ENCODE measurements around the gene GABRR2.

GABRR2 gene

DNA sequence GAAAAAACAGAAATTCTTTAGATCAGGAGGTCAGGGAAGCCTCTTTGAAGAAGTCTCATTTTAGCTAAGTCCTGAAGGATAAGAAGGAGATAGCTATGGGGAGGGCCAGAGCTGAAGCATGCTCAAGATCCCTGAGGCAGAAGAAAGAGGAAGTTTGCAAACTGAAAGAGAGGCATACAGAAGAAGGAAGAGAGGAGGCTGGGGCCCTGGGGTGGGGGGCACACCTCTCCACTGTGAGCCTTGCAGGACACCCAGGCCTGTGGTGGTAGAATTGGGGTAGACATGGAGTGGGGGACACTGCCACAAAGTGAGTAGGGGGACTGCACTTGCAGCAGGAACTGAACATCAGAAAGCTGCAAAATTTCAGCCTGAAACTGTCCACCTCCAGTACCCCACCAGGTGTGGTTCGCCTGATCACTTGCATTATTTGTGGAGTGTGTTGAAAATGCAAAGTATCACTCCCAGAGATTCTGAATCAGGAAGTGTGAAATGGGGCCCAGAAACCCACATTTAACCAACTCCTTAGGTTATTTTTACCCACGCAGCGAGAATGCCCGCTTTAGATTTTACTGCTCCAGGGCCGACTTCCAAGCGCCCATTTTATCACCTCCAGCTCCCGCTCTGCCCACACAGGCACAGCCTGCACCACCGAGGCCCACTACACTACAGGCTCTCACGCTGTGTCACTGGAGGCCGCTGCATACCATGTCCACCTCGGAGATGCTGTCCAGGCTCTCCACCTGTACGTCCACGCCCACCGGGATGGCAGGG, 44.0 kb downstream of the GABRR2 start:
- in situ Hi-C loops (cut with HindIII; ENCODE audit: low pct_ligation_motif_present, low pct_unique_long_range_greater_than_20kb, low sequenced_read_pairs) = no loop called here
- no peak for DNase-seq

DNA sequence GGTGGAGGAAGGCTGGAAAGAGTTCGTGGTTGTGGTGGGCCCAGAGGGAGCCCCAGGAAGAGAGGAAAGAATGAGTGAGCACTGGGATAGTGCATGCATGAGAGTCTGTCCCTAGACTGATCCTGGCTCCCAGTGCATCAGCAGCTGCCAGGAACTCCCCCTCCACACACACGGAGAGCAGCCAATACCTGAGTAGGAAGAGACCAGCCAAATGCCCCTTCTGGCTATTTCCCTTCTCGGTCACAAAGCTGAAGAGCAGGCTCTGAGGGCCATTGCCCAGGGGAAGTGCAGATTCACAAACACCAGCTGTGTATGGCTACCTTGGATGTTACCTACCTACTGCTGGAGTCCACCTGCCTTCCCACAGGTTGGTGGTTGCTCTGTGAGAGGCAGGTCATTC, 45.1 kb downstream of the GABRR2 start:
- in situ Hi-C loops (cut with HindIII; ENCODE audit: low pct_ligation_motif_present, low pct_unique_long_range_greater_than_20kb, low sequenced_read_pairs) = no loop called here
- DNase-seq = no peak

DNA sequence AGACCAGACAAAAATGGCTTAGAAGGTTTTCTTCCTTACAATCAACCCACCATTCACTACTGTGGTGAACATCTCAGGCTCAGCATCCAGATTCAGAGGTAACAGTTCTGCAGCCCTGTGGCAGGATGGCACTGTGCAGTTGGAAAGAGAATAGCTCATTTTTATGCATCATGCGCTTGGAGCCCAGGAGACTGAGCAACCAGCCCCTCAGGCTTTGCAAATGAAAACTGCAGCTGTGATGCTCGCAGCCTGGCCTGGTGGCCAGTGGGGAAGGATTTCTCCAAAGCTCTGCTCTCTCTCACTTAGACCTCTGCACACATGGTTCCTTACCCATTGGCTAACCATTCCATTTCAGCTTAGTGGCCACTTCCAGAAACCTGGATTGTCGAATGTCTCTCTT, 45.8 kb downstream of the GABRR2 start:
- DNase-seq = no peak
- in situ Hi-C loops (cut with HindIII; ENCODE audit: low pct_ligation_motif_present, low pct_unique_long_range_greater_than_20kb, low sequenced_read_pairs) = no loop called here

DNA sequence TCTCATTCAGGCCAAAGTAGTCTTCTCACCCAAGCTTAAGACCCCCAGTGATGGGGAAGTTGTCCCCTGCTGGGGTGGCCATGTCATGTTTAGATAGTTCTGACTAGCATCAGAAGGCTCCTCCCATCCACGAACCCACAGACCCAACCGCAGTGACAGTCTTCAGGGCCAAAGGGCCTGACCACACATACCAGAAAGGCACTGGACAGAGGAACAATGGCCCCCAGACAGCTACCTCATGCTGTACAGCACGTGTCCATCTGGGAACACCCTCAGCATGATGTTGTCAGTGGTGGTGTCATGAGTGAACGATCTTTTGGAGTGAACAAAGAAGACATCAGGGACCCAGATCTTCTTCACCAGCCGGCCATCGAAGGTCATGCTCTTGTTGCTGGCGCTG, 46.3 kb downstream of the GABRR2 start:
- peak; percentile 89 for DNase-seq
- in situ Hi-C loops (cut with HindIII; ENCODE audit: low pct_ligation_motif_present, low pct_unique_long_range_greater_than_20kb, low sequenced_read_pairs) = no loop called here

DNA sequence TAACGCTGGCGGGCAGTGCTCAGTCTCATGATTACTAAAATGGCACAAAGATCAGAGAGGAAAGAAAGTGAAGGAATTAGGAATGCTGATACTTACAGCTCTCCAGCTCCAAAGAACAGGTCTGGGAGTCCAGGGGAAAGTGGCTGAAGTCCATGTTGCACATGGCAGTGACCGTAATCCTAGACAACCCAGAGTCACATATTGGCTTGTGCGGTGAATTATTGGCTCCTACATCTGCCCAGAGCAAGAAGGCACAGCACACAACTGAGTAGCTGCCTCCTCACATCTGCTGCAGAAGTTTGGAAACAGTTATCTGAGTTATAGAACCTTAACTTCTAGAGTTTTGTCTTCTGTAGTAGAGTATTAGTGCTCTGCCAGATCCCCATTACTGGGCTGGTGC, 47.2 kb downstream of the GABRR2 start:
- DNase-seq = no peak
- in situ Hi-C loops (cut with HindIII; ENCODE audit: low pct_ligation_motif_present, low pct_unique_long_range_greater_than_20kb, low sequenced_read_pairs) = no loop called here

DNA sequence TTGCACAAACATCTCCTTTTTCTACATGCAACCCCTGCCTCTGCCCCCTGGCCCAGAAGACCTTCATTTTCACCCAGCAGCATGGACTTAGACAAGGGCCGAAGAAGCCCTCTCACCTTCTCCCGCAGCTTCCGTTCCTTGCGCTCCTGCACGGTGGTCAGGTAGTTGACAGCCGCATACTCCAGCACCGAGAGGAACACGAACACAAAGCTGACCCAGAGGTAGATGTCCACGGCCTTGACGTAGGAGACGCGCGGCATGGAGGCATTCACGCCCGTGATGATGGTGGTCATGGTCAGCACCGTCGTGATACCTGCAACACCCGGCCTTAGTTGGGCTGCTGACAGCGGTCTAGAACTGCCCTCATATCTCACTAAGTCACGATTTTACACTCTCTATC, 50.8 kb downstream of the GABRR2 start:
- in situ Hi-C loops (cut with HindIII; ENCODE audit: low pct_ligation_motif_present, low pct_unique_long_range_greater_than_20kb, low sequenced_read_pairs) = no loop called here
- DNase-seq = no peak

DNA sequence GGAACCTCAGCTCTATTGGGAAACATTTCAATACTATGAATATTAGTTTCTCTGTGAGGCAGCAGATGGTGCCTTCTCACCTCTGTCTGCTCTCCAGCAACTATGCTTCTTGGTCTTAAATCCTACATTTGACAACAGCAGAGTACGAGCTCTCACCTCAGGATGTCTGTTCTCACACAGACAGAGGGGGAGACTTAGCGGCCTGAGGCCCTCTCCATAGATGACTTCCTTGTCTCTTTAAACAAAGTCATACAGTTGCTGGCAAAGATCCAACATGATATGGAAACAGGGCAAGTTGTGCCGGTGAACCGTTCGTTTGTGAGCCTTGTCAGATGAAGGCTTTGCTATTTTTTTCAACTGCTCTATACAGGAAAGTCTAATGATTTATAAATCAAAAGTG, 54.3 kb downstream of the GABRR2 start:
- in situ Hi-C loops (cut with HindIII; ENCODE audit: low pct_ligation_motif_present, low pct_unique_long_range_greater_than_20kb, low sequenced_read_pairs) = no loop called here
- no peak for DNase-seq

DNA sequence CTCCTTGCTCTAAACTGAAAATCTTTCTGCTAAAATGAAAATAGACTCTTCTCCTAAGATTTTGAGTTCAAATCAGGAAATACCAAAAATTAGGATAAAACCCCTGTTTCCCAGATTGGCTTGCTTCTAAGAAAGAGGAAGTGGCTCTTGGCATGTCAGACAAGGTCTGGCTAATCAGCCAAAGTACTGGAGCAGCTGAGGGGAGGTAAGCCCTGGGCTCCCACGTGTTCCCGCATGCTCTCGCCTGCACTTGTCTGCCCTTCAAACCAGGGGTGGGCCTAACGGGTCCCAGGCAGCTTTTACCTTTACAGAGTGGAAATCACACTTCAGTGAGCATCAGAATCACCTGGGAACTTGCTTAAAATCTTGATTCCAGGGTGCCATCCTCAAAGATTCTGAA, 54.8 kb downstream of the GABRR2 start:
- DNase-seq = no peak
- in situ Hi-C loops (cut with HindIII; ENCODE audit: low pct_ligation_motif_present, low pct_unique_long_range_greater_than_20kb, low sequenced_read_pairs) = no loop called here

DNA sequence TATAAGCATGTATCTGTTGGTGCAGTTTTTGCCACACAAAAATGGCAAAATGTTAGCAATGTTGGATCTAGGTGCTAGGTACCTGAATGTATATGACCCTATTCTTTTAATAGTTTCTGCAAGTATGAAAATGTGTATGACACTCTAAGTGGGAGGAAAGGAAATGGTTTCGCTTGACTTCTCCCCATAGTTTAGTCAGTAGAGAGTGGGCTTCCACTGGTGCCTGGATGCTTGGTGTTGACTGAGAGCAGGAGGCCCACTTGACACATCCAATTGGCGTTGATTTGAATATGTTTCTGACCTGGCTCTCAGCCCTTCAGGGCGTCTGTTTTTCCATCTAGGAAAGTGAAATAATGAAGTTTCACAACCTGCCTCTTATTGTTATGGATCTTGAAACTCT, 56.2 kb downstream of the GABRR2 start:
- in situ Hi-C loops (cut with HindIII; ENCODE audit: low pct_ligation_motif_present, low pct_unique_long_range_greater_than_20kb, low sequenced_read_pairs) = no loop called here
- no peak for DNase-seq

DNA sequence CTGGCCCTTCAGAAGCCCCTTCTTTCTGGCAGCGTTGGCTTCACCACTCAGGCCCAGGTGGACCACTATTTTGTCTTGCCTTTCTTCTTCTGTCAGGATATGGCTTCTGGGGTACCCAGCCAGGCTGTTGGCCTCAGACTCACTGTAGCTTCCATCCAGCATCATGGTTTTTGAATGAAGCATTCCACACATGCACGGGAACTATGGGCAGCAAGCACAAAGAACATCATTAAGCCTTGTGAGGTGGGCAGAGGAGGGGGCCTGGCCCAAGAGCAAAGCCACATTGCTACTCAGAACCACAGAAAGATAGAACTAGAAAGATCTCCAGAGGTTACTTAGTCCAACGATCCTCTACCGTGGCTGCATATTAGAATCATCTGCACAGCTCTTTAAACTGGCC, 57.3 kb downstream of the GABRR2 start:
- no peak for DNase-seq
- in situ Hi-C loops (cut with HindIII; ENCODE audit: low pct_ligation_motif_present, low pct_unique_long_range_greater_than_20kb, low sequenced_read_pairs) = no loop called here

DNA sequence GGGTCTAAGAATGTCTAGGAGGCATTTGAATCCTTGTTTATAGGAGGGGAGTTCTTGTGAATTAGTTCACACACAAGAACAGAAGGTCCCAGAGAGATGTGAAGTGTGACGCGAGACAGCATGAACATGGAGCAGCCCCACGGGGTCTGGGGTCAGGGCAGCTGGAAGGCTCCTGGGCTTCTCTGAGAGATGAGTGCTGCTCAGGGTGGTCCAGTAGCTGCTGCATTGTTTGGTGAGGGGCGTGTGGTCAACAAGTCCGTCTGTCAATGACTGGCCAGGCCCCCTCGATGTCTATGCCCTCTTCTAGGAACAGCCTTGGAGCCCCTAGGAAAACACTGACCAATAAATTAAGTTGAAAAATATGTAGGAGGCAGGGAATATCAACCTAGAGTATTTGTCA, 57.8 kb downstream of the GABRR2 start:
- no peak for DNase-seq
- in situ Hi-C loops (cut with HindIII; ENCODE audit: low pct_ligation_motif_present, low pct_unique_long_range_greater_than_20kb, low sequenced_read_pairs) = no loop called here

DNA sequence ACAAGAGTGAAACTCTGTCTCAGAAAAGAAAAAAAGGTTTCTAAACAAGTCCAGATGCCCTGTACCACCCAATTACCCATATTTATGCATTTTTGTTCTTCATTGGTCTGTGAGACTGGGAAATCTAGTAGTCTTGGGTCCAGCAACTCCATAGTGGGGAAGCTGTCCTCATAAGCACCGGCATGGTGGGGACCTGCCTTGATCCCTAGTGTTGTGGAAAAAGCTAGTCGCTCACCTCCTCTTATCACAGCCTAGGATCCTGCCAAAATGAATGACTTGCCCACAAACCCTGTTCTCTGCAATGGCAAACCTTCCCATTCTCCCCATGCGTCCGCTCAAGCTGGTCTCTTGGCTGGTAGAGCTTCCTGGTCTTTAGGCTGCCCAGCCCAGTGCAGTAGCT, 59.7 kb downstream of the GABRR2 start:
- in situ Hi-C loops (cut with HindIII; ENCODE audit: low pct_ligation_motif_present, low pct_unique_long_range_greater_than_20kb, low sequenced_read_pairs) = no loop called here
- DNase-seq = no peak

DNA sequence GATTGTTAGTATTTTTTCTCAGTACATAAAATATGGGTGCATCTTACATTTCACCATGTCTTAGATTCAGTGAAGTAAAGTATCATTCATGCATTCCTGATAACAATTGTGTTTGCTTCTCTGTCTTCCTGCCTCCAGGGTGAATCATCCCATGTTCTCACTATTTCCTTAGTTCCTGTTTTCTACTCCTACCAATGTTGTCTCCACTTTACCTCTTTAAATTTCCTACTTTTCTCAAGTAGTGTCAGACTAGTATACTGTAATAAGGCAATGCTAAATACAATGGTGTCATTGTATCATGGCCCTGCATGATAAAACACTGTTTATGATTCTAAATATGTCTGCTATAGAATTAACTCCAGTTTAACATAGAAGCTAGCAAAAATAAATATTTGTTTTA, 60.5 kb downstream of the GABRR2 start:
- no peak for DNase-seq
- in situ Hi-C loops (cut with HindIII; ENCODE audit: low pct_ligation_motif_present, low pct_unique_long_range_greater_than_20kb, low sequenced_read_pairs) = no loop called here

DNA sequence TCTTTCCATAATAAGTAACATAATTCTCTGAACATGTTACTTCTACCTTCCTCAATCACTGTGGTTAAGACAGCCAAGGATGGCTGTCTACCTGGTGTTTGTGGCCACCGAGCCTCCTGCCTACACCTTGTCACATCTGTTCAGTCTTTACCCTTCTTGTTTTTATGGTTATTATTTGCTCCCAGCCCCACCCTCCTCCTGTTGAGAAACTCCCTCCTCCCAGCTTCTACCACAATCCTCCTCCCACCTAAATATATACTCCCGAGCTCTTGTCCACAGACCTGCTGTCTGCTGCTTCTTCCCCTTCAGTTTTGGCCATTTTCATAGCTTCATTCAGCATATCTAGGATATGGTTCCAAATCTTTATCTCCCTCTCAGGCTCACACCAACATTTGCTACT, 62.2 kb downstream of the GABRR2 start:
- in situ Hi-C loops (cut with HindIII; ENCODE audit: low pct_ligation_motif_present, low pct_unique_long_range_greater_than_20kb, low sequenced_read_pairs) = no loop called here
- DNase-seq = no peak

DNA sequence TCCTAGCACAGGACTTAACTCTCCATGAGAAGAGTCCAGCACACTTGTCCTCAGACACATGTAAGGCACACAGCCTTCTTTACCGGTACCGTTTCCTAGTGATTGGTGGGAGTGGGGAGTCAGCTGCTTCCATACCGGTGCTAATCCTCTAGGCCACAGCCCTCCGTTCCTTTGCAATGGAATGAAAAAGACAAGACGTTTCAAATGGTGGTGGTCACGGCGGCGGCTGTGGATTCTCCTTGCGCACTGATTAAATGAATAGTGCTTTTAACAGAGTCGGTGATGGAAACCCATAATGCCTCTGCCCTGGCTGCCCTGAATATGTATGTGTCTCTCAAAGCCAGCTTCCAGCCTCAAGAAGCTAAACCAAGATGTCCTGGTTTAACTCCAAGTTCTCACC, 63.1 kb downstream of the GABRR2 start:
- in situ Hi-C loops (cut with HindIII; ENCODE audit: low pct_ligation_motif_present, low pct_unique_long_range_greater_than_20kb, low sequenced_read_pairs) = no loop called here

DNA sequence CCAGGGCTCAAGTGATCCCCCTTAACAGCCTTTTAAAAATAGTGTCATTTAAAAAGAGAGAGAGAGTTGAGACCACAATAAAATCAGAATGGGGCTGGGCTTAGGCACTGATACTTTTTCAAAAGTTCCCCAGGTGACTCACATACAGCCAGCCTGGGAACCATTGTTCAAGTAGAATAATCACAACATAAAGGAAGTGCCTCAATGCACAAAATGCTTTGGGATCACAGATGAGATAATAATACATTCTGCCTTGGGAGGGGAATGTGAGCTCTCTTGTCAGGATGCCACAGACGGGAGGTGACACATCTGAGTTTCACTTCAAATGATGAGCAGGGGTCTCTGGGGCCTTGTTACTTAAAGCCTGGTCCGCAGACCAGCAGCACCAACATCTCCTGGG, 63.9 kb downstream of the GABRR2 start:
- in situ Hi-C loops (cut with HindIII; ENCODE audit: low pct_ligation_motif_present, low pct_unique_long_range_greater_than_20kb, low sequenced_read_pairs) = no loop called here
- no peak for DNase-seq

More for the DNA sequence above, 63.1 kb downstream of the GABRR2 start:
- DNase-seq = no peak

DNA sequence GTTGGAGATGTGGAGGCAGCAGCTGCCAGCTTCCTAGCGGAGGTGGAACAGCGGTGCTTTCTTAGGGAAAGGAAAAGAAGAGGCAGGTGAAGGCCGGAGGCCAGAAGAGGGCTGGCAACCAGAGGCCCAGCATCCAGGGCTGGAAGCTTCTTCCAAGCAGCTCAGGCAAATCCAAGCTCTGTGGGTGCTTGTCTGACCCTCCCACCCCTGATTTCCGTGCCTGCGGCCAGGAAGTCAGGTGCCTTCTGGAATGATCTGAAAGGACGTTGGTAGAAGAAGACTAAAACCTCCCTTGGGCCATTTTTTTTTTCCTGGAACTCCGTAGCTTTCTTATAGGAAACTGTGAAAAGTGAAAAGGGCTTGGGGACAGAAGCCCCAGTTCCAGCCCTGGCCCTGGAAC, 64.9 kb downstream of the GABRR2 start:
- in situ Hi-C loops (cut with HindIII; ENCODE audit: low pct_ligation_motif_present, low pct_unique_long_range_greater_than_20kb, low sequenced_read_pairs) = no loop called here
- no peak for DNase-seq

DNA sequence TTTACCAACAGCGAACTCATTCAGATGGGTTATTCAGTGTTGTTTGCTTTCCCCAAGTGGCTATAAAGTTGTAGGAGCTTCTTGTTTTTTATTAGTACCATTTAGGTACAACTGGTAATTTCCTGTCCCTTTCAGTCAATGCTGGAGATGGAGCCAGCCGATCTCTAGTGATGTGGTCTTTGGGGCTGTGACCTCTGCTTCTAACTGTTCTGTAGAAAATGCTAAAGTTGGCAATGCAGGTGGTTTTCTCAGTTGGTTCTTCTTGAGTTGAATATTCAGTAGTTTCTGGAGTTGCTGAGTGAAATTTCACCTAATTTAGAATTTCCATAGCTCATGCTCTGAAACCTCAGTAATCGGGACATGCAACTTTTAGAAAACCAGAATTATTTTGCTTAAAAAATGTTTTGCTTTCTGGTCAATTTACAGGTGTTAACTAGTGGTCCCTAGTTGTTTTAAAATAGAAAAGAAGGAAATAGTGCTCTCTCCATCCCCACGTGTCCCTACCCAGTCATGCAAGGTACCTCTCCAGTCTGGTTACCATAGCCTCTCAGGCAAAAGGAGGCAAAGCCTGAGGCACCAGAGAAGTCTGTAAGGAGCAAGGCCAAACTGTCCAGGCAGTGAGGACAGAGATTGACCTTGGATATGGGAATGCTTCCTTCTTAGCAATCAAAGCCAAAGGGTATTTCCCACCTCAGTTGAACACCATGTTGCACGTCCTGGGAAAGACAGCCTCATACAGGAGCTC, 70.7 kb downstream of the GABRR2 start:
- DNase-seq = no peak
- in situ Hi-C loops (cut with HindIII; ENCODE audit: low pct_ligation_motif_present, low pct_unique_long_range_greater_than_20kb, low sequenced_read_pairs) = no loop called here

DNA sequence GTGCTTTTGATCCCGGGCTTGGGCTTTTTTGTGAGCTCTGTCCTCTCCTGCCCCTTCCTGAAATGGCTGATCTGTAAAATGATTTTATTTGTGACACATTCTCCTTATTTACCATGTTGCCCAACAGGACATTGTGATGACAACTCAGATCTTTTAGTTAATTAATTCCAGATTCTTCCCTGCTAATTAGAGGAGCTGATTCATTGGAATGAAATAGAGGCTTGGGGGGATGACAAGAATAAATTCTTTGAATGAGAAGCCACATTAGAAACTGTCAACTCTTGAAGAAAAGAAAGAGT, 71.8 kb downstream of the GABRR2 start:
- DNase-seq = no peak
- in situ Hi-C loops (cut with HindIII; ENCODE audit: low pct_ligation_motif_present, low pct_unique_long_range_greater_than_20kb, low sequenced_read_pairs) = no loop called here

DNA sequence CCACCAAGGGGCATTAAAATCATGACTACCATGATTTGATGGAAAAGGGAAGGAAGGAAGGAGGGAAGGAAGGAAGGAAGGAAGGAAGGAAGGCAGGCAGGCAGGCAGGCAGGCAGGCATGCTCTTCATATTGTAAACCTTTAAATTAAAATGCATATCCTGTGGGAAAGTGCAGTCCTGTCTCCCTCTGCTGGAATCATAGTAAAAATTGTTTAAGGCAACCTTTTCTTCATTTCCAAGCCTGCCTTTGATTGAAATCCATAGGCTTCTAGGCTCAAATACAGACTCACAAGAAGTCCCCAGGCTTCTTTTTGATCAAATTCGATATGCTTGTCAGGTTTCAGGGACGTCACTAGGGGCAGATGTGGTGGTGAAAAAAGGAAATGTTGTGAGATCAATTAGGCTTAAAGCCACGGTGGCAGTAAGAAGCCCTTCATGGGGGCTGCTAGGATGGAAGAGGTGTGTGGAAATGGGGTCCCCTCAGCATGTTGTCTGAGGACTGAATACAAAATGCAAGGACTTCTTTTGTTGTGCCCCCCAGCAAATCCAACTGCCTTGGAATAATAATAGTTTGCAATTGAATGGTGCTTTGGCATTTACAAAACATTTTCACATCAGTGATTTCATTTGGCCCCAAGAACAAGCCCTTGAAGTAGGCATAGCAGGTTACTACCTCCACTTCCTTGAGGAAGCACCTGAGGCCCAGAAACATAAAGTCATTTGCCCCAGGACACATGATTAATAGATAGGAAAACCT, 72.3 kb downstream of the GABRR2 start:
- DNase-seq = peak; percentile 37
- in situ Hi-C loops (cut with HindIII; ENCODE audit: low pct_ligation_motif_present, low pct_unique_long_range_greater_than_20kb, low sequenced_read_pairs) = no loop called here

Data from ACHN (cell line).